Central memory CD8-positive, alpha-beta T cell (primary cell): Measurements from ENCODE around the gene RBM26.
"Not testable (repeated sequence)": the region's sequence is repeated elsewhere in the genome, so short reads cannot be mapped to it uniquely, and the experiment has no call there.

Source experiments
- ATAC-seq: fragments of 150-1000 bp; cut with Tn5 transposase; replicated peaks from 2 replicates; pipeline ENCODE4 v1.10.0; 2022; ENCODE audit warnings: mild to moderate bottlenecking, moderate FRiP score, moderate number of reproducible peaks; ENCODE audit not compliant: poor library complexity, severe bottlenecking; ENCODE audit errors: extremely low read depth
- DNase-seq, 2 donors: peaks; one replicate each; pipeline ENCODE4 v3.0.0; 2021; ENCODE audit warnings: low spot score in 2 of 2
- H3K27ac Mint-ChIP-seq: one replicate; pipeline ENCODE4 v1.8.0; 2022; ENCODE audit warnings: low read depth, mild to moderate bottlenecking, moderate library complexity, mixed read lengths
- H3K27me3 Mint-ChIP-seq: one replicate; pipeline ENCODE4 v1.8.0; 2022; ENCODE audit warnings: mixed read lengths
- H3K36me3 Mint-ChIP-seq: one replicate; pipeline ENCODE4 v1.8.0; 2022; ENCODE audit warnings: mild to moderate bottlenecking, moderate library complexity, mixed read lengths; ENCODE audit not compliant: insufficient read depth
- H3K4me1 Mint-ChIP-seq: one replicate; pipeline ENCODE4 v1.8.0; 2022; ENCODE audit warnings: mixed read lengths
- H3K4me3 Mint-ChIP-seq: one replicate; pipeline ENCODE4 v1.8.0; 2022; ENCODE audit warnings: mild to moderate bottlenecking, moderate library complexity, mixed read lengths
- H3K9me3 Mint-ChIP-seq: one replicate; pipeline ENCODE4 v1.8.0; 2022; ENCODE audit warnings: mixed read lengths

The RBM26 gene

DNA sequence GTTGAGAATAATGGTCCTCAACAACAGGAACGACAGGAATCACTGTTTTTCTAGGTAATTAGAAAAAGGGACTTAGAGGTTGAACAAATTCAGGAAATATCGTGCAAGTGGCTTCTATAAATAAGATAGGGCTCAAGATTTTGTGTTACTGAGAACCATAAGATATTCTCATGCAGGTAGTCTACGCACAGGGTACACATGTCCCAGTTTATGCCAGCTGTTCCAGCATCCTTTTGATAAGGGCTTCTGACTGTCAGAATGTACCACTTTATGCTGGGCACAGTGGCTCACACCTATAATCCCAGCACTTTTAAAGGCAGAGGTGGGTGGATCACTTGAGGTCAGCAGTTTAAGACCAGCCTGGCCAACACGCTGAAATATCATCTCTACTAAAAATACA lies 32.1 kb downstream of the RBM26 start:
- no peak for ATAC-seq
- H3K27ac Mint-ChIP-seq = no peak overlapping the region
- no peak overlapping the region for H3K4me3 Mint-ChIP-seq
- H3K27me3 Mint-ChIP-seq = no peaks in the 10 kb centered on the region
- H3K36me3 Mint-ChIP-seq = peaks cover 54% of the 10 kb centered on the region
- H3K9me3 Mint-ChIP-seq = no peaks in the 10 kb centered on the region
- DNase-seq = no peak
- H3K4me1 Mint-ChIP-seq = peaks cover 7% of the 10 kb centered on the region

DNA sequence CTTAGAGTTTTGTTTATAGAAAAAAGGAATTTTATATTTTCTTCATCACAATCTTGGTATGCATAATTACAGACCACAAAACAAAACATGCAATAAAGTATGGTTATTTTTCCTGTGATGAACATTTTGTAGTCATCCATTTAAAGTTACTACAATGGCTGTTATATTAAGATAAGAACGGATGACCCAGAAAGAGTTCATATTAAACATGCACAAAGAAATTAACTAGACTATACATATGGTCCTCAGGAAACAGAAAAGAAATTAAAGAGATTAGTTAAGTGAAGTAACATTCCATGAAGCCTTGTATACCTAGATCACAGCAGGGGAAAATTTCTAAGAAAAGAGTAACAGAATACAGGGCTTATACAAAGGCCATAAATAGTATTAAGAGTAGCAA lies 36.8 kb downstream of the RBM26 start:
- H3K36me3 Mint-ChIP-seq = peaks cover 70% of the 10 kb centered on the region
- ATAC-seq = no peak
- no peak overlapping the region for H3K4me3 Mint-ChIP-seq
- H3K27ac Mint-ChIP-seq = no peak overlapping the region
- H3K27me3 Mint-ChIP-seq = no peaks in the 10 kb centered on the region
- peaks cover 1% of the 10 kb centered on the region for H3K4me1 Mint-ChIP-seq
- H3K9me3 Mint-ChIP-seq = no peaks in the 10 kb centered on the region
- DNase-seq = no peak

DNA sequence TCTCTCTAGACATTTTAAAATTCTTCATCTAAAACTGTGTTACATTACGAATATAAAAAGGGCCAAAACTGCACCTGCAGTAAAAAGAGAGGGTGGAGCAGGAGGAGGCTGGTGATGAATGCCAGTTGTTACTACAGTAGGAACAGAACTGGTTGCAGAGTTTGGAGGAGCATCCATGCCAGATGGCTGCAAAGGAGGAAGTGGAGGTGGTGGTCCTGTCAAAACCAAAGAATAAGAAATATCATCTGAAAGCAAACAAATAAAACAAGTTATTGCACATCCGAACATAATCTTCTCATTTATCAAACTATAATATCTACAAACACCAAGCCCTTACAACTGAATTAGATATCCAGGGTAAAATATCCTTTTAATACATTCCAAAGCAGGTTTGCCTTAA lies 40.1 kb downstream of the RBM26 start:
- H3K27ac Mint-ChIP-seq = peak overlapping the region; percentile 74

DNA sequence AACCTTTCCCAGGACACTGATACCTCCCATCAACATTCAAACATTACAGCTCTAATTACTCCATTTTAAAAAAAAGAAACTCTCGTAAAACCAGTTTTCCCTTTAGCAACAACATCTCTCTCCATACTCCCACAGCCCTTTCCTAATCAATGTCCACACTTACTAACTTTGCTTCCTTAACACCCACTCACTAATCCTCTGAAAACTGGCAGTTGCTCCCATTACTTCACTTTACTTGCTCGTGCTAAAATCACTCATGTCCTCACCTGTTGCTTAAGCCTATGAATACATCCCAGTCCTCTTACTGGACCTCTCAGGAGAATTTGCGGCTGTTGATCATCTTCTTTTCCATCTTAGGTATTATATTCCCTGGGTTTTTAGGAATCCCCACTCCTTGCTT lies 44.8 kb downstream of the RBM26 start:
- Mint-ChIP-seq H3K4me1 (peaks cover 15% of the 10 kb centered on the region), H3K9me3 (no peaks in the 10 kb centered on the region), H3K36me3 (peaks cover 53% of the 10 kb centered on the region), H3K27me3 (no peaks in the 10 kb centered on the region), H3K4me3 (no peak overlapping the region), H3K27ac (peak overlapping the region; percentile 16)
- no peak for DNase-seq
- ATAC-seq = no peak

More for the DNA sequence above, 40.1 kb downstream of the RBM26 start:
- DNase-seq = no peak
- no peak for ATAC-seq
- Mint-ChIP-seq H3K4me3 (no peak overlapping the region), H3K4me1 (peaks cover 13% of the 10 kb centered on the region), H3K9me3 (no peaks in the 10 kb centered on the region), H3K36me3 (peaks cover 67% of the 10 kb centered on the region), H3K27me3 (no peaks in the 10 kb centered on the region)

- ATAC-seq (no peak), DNase-seq (no peak)
- Mint-ChIP-seq H3K9me3 (no peaks in the 10 kb centered on the region), H3K4me3 (no peak overlapping the region), H3K27me3 (no peaks in the 10 kb centered on the region), H3K4me1 (peaks cover 15% of the 10 kb centered on the region), H3K27ac (peak overlapping the region; percentile 16), H3K36me3 (peaks cover 55% of the 10 kb centered on the region)
Measured at GRCh38 chr13:79360095-79360494, 46.0 kb downstream of the RBM26 start.

GRCh38 chr13:79359064-79359463 lies 47.0 kb downstream of the RBM26 start:
- Mint-ChIP-seq H3K36me3 (peaks cover 51% of the 10 kb centered on the region), H3K27ac (no peak overlapping the region), H3K9me3 (no peaks in the 10 kb centered on the region), H3K27me3 (no peaks in the 10 kb centered on the region), H3K4me1 (peaks cover 15% of the 10 kb centered on the region), H3K4me3 (no peak overlapping the region)
- no peak for ATAC-seq
- DNase-seq = no peak

- DNase-seq = no peak
- Mint-ChIP-seq H3K27me3 (no peaks in the 10 kb centered on the region), H3K9me3 (no peaks in the 10 kb centered on the region), H3K27ac (no peak overlapping the region), H3K4me3 (no peak overlapping the region), H3K4me1 (peaks cover 5% of the 10 kb centered on the region), H3K36me3 (peaks cover 44% of the 10 kb centered on the region)
- no peak for ATAC-seq
Measured at GRCh38 chr13:79354285-79354684, 51.8 kb downstream of the RBM26 start.

DNA sequence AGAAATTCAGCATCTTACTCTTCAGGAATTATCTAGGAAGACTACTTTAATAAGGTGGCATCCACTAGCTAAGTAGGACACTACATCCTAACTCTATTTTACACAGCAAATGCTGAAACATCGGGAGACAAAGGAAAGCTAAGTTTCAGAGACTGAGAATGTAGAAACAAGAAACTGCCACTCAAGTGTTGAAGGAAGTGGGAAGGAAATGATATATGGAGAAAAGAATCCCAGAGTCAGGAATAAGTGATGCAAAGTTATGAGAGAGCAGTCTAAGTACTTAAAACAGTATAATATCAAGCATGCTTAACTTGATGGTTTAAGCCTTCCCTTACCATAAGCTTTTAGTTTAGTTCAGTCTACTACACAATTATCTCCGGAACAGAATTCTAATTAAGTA lies 52.4 kb downstream of the RBM26 start:
- no peak for DNase-seq
- H3K27ac Mint-ChIP-seq = no peak overlapping the region
- peaks cover 5% of the 10 kb centered on the region for H3K4me1 Mint-ChIP-seq
- H3K9me3 Mint-ChIP-seq = no peaks in the 10 kb centered on the region
- no peak overlapping the region for H3K4me3 Mint-ChIP-seq
- no peak for ATAC-seq
- peaks cover 39% of the 10 kb centered on the region for H3K36me3 Mint-ChIP-seq
- no peaks in the 10 kb centered on the region for H3K27me3 Mint-ChIP-seq

- no peak for ATAC-seq
- Mint-ChIP-seq H3K4me1 (peaks cover 5% of the 10 kb centered on the region), H3K9me3 (no peaks in the 10 kb centered on the region), H3K27ac (peak overlapping the region; percentile 77), H3K36me3 (peaks cover 30% of the 10 kb centered on the region), H3K4me3 (no peak overlapping the region), H3K27me3 (no peaks in the 10 kb centered on the region)
- DNase-seq = no peak
Measured at GRCh38 chr13:79352107-79352506, 53.9 kb downstream of the RBM26 start.

DNA sequence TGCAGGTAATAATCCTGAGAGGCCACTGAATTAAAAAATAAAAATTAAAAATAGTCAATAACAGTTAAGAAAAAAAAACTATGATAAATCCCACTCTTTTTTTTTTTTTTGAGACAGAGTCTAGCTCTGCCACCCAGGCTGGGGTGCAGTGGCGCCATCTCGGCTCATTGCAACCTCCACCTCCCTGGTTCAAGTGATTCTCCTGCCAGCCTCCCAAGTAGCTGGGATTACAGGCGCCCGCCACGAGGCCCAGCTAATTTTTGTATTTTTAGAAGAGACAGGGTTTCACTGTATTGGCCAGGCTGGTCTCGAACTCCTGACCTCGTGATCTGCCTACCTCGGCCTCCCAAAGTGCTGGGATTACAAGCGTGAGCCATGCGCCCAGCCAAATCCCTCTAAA lies 56.4 kb downstream of the RBM26 start:
- not testable (repeated sequence) for DNase-seq, H3K4me3 Mint-ChIP-seq, ATAC-seq, H3K4me1 Mint-ChIP-seq, H3K27ac Mint-ChIP-seq, H3K27me3 Mint-ChIP-seq, H3K9me3 Mint-ChIP-seq
- H3K36me3 Mint-ChIP-seq = peaks cover 18% of the 10 kb centered on the region

DNA sequence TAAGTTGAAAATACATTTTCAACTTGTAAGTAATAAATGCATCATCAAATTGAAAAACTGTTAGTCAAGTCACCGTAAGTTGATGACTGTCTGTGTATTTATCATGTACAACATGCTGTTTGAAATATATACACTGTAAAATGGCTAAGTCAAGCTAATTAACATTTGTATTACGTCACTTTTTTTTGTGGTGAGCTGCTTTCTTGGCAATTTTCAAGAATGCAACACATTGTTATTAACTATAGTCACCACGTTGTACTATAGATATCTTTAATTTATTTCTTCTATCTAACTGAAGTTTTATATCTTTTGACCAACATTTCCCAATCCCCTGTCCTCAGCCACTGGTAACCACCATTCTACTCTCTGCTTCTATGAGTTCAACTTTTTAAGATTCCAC lies 57.0 kb downstream of the RBM26 start:
- ATAC-seq (no peak), DNase-seq (no peak)
- Mint-ChIP-seq H3K4me3 (no peak overlapping the region), H3K9me3 (no peaks in the 10 kb centered on the region), H3K4me1 (peaks cover 5% of the 10 kb centered on the region), H3K27me3 (no peaks in the 10 kb centered on the region), H3K27ac (no peak overlapping the region), H3K36me3 (peaks cover 21% of the 10 kb centered on the region)

DNA sequence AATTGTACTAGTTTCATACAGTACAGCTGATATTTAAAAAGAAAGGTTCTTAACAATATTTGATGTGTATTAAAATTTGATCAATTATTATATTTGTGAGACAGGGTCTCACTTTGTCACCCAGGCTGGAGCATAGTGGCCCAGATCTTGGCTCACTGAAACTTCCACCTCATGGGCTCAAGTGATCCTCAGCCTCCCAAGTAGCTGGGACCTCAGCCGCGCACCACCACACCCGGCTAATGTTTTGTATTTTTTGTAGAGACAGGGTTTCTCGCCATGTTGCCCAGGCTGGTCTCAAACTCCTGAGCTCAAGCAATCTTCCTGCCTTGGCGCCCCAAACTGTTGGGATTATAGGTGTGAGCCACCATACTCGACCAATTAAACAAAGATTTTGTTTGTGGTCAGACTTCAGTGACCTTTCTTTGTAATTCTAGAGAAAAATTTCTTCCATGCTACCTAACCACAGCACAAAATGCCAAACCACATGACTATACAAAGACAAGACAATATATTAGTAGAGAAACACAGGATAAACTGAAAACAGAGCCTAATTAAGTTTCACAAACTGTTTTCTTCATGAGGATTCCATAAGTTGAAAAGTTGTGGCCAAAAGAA lies 59.6 kb downstream of the RBM26 start:
- Mint-ChIP-seq H3K9me3 (no peaks in the 10 kb centered on the region), H3K4me1 (peaks cover under 1% of the 10 kb centered on the region), H3K4me3 (no peak overlapping the region), H3K27me3 (no peaks in the 10 kb centered on the region), H3K36me3 (peaks cover 26% of the 10 kb centered on the region), H3K27ac (no peak overlapping the region)
- DNase-seq (no peak), ATAC-seq (no peak)

- no peak overlapping the region for H3K27ac Mint-ChIP-seq
- H3K36me3 Mint-ChIP-seq = peaks cover 52% of the 10 kb centered on the region
- H3K9me3 Mint-ChIP-seq = no peaks in the 10 kb centered on the region
- H3K4me1 Mint-ChIP-seq = peaks cover 11% of the 10 kb centered on the region
- H3K27me3 Mint-ChIP-seq = no peaks in the 10 kb centered on the region
- DNase-seq = no peak
- H3K4me3 Mint-ChIP-seq = no peak overlapping the region
- ATAC-seq = no peak
Measured at GRCh38 chr13:79341202-79341601, 64.9 kb downstream of the RBM26 start.

DNA sequence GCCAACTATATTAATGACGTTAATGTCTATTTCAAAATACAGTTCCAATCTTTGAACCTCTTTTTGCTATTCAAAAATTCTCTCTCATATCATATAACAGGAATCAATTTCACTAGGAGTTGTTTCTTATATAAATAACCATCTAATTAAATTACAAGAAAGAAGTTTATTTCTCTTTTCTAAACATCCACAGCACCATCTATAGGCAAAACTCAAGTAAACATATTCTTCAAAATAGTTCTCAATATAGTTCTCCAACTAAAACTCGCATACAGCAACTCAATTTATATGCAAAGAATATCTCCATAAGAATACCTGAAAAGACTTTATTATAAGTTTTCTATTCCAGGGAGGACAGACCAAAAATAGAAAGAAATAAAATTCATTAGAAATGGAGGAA lies 65.6 kb downstream of the RBM26 start:
- Mint-ChIP-seq H3K27ac (no peak overlapping the region), H3K36me3 (peaks cover 59% of the 10 kb centered on the region), H3K9me3 (no peaks in the 10 kb centered on the region), H3K4me3 (no peak overlapping the region), H3K27me3 (no peaks in the 10 kb centered on the region), H3K4me1 (peaks cover 11% of the 10 kb centered on the region)
- ATAC-seq = no peak
- DNase-seq = no peak
